Pulmonary artery endothelial cell (primary cell): ENCODE measurements around the gene FOXRED2. TPM values are rescaled to one million over a fixed set of nuclear protein-coding genes. Genes with fewer than 3 reads are reported as not detected.
A peak's percentile ranks its signal among the peaks of the same experiment; 100 is the strongest.
"Not testable (repeated sequence)": the region's sequence is repeated elsewhere in the genome, so short reads cannot be mapped to it uniquely, and the experiment has no call there.

Experiments used
- DNase-seq: peaks from one replicate; pipeline ENCODE4 v3.0.0-alpha.2; 2011; ENCODE audit warnings: low read depth, low spot score
- total RNA-seq: library from RNA; depleted of rRNA; stranded (reverse); fragments of >200 nt; gene quantifications from 2 replicates; pipeline ENCODE4 v1.2.3, GENCODE V29; 2014

FOXRED2 gene
- total RNA-seq, 1 donor from 2014 or later, result 4.9 TPM

GRCh38 chr22:36519906-36520305 is 13.1 kb upstream of the FOXRED2 start:
- not testable (repeated sequence) for DNase-seq

- no peak for DNase-seq
Observed at GRCh38 chr22:36514766-36515165, 7.9 kb upstream of the FOXRED2 start.

- no peak for DNase-seq
Observed at GRCh38 chr22:36512991-36513390, 6.2 kb upstream of the FOXRED2 start.

- no peak for DNase-seq
Observed at GRCh38 chr22:36512333-36512732, 5.5 kb upstream of the FOXRED2 start.

GRCh38 chr22:36510966-36511881 is 4.4 kb upstream of the FOXRED2 start:
- no peak for DNase-seq

- no peak for DNase-seq
Observed at GRCh38 chr22:36510384-36510783, 3.5 kb upstream of the FOXRED2 start.

GRCh38 chr22:36507518-36508010 is 724 bp upstream of the FOXRED2 start:
- DNase-seq, result no peak

- no peak for DNase-seq
Observed at GRCh38 chr22:36505998-36506635, 723 bp downstream of the FOXRED2 start.

GRCh38 chr22:36497910-36498665 is 8.8 kb downstream of the FOXRED2 start:
- no peak for DNase-seq

GRCh38 chr22:36493690-36494110 is 13.1 kb downstream of the FOXRED2 start:
- no peak for DNase-seq

GRCh38 chr22:36492109-36492508 is 14.7 kb downstream of the FOXRED2 start:
- no peak for DNase-seq

GRCh38 chr22:36491155-36491554 is 15.7 kb downstream of the FOXRED2 start:
- no peak for DNase-seq

GRCh38 chr22:36486619-36487384 is 20.0 kb downstream of the FOXRED2 start:
- DNase-seq, result no peak

- DNase-seq, result peak; percentile 82
Observed at GRCh38 chr22:36481393-36482168, 25.3 kb downstream of the FOXRED2 start, which contains the start of gene TXN2. Gene TXN2, minus strand, starts transcription at chr22:36481640. Its CDS starts 803 bp downstream, at chr22:36480837.

- no peak for DNase-seq
Observed at GRCh38 chr22:36480941-36481392, 25.9 kb downstream of the FOXRED2 start.

- no peak for DNase-seq
Observed at GRCh38 chr22:36478966-36479365, 27.9 kb downstream of the FOXRED2 start.

GRCh38 chr22:36475341-36475740 is 31.5 kb downstream of the FOXRED2 start:
- no peak for DNase-seq

- no peak for DNase-seq
Observed at GRCh38 chr22:36472689-36473088, 34.2 kb downstream of the FOXRED2 start.

GRCh38 chr22:36471341-36471821 is 35.5 kb downstream of the FOXRED2 start:
- no peak for DNase-seq

GRCh38 chr22:36470994-36471331 is 35.9 kb downstream of the FOXRED2 start:
- no peak for DNase-seq
